ENCODE data around the gene PPP2R2C.

Gene PPP2R2C

DNA sequence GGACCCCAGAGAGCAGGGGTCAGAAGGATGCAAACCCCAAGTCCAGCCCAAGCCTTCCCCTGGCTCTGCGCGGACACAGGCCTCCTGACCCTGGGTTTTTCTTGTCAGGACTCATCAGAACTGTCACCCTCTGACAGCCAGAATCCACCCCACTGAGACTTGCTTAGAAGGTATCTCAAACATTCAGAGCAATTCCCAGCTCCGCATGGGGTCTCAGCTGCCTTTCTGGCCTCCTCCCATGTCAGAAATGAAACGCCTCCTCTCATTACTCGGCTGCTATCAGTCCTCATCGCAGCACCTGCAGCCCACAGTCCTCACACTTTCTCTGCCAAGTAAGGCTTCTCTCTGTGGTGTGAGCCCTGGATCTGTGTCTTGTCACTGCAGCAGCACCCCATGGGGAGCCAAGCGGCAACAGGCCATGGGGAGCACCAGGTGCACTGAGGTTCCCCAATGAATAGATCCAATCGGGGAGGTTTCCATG lies 105.0 kb downstream of the PPP2R2C start:
- Histone ChIP-seq H3K27me3 (ENCODE audit: insufficient read depth, low read depth) (peaks cover 42% of the 10 kb centered on the region), H3K9ac (no peak overlapping the region), H3K4me1 (ENCODE audit: low read depth, poor library complexity, severe bottlenecking) (no peaks in the 10 kb centered on the region), H3K4me3 (IDR thresholded peaks at IDR 0.05; ENCODE audit: insufficient read depth, low read depth, low read length) (no peak overlapping the region), H4K20me1 (ENCODE audit: insufficient read depth) (no peaks in the 10 kb centered on the region), H2AFZ (ENCODE audit: low read depth) (no peak overlapping the region), H3K27ac (no peak overlapping the region), H3K79me2 (ENCODE audit: insufficient read depth, low read depth) (no peaks in the 10 kb centered on the region), H3K36me3 (ENCODE audit: insufficient read depth) (no peaks in the 10 kb centered on the region), H3K4me2 (no peak overlapping the region)
- TF ChIP-seq CTCF (conservative IDR thresholded peaks at IDR 0.05; ENCODE audit: low read depth, low read length), result no peak

DNA sequence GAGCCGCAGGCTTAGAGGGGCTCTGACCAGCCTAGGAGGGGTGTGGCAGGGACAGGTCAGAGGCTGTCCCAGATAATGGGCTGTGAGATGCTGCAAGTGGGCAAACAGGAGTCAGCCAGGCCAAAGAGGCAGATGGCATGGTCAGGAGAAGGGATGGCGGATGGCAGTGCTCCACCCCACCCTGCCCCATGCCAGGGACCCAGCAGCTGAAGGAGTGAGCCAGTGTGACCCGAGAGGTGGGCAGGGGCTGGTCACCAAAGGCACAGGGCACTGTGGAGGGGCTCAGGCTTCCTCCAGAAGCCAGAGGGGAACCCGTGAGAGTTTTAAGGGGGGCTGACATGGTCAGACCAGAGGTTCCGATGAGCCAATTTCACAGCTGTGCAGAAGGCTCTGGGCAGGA lies 105.8 kb downstream of the PPP2R2C start:
- no peak overlapping the region for H3K4me2 ChIP-seq
- no peaks in the 10 kb centered on the region for H4K20me1 ChIP-seq (ENCODE audit: insufficient read depth)
- TF ChIP-seq CTCF (conservative IDR thresholded peaks at IDR 0.05; ENCODE audit: low read depth, low read length), result no peak
- H3K79me2 ChIP-seq (ENCODE audit: insufficient read depth, low read depth), result no peaks in the 10 kb centered on the region
- no peaks in the 10 kb centered on the region for H3K4me1 ChIP-seq (ENCODE audit: low read depth, poor library complexity, severe bottlenecking)
- H3K27ac ChIP-seq, result no peak overlapping the region
- no peak overlapping the region for H3K4me3 ChIP-seq (IDR thresholded peaks at IDR 0.05; ENCODE audit: insufficient read depth, low read depth, low read length)
- H3K27me3 ChIP-seq (ENCODE audit: insufficient read depth, low read depth), result peaks cover 42% of the 10 kb centered on the region
- H2AFZ ChIP-seq (ENCODE audit: low read depth), result no peak overlapping the region
- H3K9ac ChIP-seq, result no peak overlapping the region
- H3K36me3 ChIP-seq (ENCODE audit: insufficient read depth), result no peaks in the 10 kb centered on the region

DNA sequence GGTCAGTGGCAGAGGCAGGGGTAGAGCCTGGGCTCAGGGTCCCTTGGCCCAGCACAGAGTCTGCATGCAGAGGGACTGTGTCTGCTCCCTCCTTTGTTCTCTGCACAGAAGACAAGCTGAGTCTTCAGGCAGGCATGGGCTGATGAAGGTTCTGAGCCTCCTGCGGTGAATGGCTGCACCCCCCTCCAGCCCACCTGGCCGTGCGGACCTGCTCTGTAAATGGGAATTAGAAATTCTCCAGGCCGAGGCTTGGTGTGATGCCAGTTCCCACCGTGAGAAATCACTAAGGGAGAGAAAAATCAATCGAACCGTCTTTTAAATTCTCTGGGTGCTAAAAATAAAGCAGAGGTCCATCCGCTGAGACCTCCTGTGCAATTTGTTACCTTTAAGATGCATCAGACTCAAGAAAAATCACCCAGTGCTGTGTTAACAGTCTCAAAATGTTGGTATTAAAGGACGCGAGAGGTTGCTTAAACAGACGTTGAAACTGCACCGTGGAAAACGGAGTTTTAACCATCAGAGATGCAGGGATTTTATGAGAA lies 106.8 kb downstream of the PPP2R2C start:
- no peak for TF ChIP-seq CTCF (conservative IDR thresholded peaks at IDR 0.05; ENCODE audit: low read depth, low read length)
- no peaks in the 10 kb centered on the region for H4K20me1 ChIP-seq (ENCODE audit: insufficient read depth)
- H3K79me2 ChIP-seq (ENCODE audit: insufficient read depth, low read depth), result no peaks in the 10 kb centered on the region
- no peak overlapping the region for H3K4me2 ChIP-seq
- peaks cover 45% of the 10 kb centered on the region for H3K27me3 ChIP-seq (ENCODE audit: insufficient read depth, low read depth)
- H2AFZ ChIP-seq (ENCODE audit: low read depth), result no peak overlapping the region
- no peak overlapping the region for H3K27ac ChIP-seq
- H3K9ac ChIP-seq, result no peak overlapping the region
- no peaks in the 10 kb centered on the region for H3K36me3 ChIP-seq (ENCODE audit: insufficient read depth)
- no peaks in the 10 kb centered on the region for H3K4me1 ChIP-seq (ENCODE audit: low read depth, poor library complexity, severe bottlenecking)
- no peak overlapping the region for H3K4me3 ChIP-seq (IDR thresholded peaks at IDR 0.05; ENCODE audit: insufficient read depth, low read depth, low read length)

GRCh38 chr4:6364581-6364980 lies 107.8 kb downstream of the PPP2R2C start:
- H3K27ac ChIP-seq, result no peak overlapping the region
- no peaks in the 10 kb centered on the region for H3K36me3 ChIP-seq (ENCODE audit: insufficient read depth)
- H3K9ac ChIP-seq, result no peak overlapping the region
- H3K4me3 ChIP-seq (IDR thresholded peaks at IDR 0.05; ENCODE audit: insufficient read depth, low read depth, low read length), result no peak overlapping the region
- H3K4me1 ChIP-seq (ENCODE audit: low read depth, poor library complexity, severe bottlenecking), result no peaks in the 10 kb centered on the region
- H2AFZ ChIP-seq (ENCODE audit: low read depth), result no peak overlapping the region
- no peak overlapping the region for H3K4me2 ChIP-seq
- TF ChIP-seq CTCF (conservative IDR thresholded peaks at IDR 0.05; ENCODE audit: low read depth, low read length), result no peak
- H3K27me3 ChIP-seq (ENCODE audit: insufficient read depth, low read depth), result peaks cover 43% of the 10 kb centered on the region
- no peaks in the 10 kb centered on the region for H4K20me1 ChIP-seq (ENCODE audit: insufficient read depth)
- no peaks in the 10 kb centered on the region for H3K79me2 ChIP-seq (ENCODE audit: insufficient read depth, low read depth)
